GM12801 (cell line): ENCODE measurements around the gene TMPRSS3.

Experiments used
- CTCF ChIP-seq: IDR thresholded peaks from one replicate; pipeline ENCODE4 v1.5.1; 2011; ENCODE audit warnings: control low read depth; ENCODE audit not compliant: insufficient read length; ENCODE audit errors: extremely low read depth

The TMPRSS3 gene

DNA sequence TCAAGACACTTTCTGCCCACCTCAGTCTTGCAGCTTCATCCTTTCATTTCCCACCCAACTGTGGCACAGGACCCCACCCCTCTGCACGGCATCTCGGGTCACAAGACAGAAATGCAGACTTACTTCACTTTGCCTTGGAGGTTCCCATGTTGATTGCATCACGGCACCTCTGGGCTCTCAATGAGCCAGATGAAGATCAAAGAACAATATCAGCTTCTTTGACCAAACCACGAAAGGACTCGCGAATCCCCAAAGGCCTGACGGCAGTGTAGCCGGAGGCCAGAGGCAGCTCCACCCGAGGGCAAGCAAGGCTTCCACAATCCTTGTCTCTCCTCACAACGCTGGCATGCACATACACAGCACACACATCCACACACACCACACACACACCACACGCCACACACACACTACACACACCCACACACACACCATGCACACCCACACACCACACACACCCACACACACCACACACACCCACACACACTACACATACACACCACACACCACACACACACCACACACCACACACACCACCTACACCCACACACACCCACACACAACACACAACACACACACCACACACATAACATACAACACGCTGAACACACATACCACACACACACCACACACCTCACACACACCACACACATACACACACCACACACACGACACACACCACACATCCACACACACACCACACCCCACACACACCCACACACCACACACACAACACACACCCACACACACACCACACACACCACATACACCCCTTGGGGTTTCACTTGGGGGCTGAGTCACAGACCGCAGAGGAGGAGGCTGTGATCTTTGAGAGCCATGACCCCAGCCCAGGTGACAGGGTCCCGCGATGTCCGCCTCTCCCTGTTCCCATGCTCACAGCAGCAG is 43.7 kb upstream of the TMPRSS3 start:
- TF ChIP-seq CTCF, result no peak

GRCh38 chr21:42438316-42439205 is 42.7 kb upstream of the TMPRSS3 start:
- TF ChIP-seq CTCF, result no peak

- no peak for TF ChIP-seq CTCF
These were observed 41.9 kb upstream of the TMPRSS3 start for GRCh38 chr21:42437786-42438185.

GRCh38 chr21:42436914-42437313 is 41.1 kb upstream of the TMPRSS3 start:
- no peak for TF ChIP-seq CTCF

DNA sequence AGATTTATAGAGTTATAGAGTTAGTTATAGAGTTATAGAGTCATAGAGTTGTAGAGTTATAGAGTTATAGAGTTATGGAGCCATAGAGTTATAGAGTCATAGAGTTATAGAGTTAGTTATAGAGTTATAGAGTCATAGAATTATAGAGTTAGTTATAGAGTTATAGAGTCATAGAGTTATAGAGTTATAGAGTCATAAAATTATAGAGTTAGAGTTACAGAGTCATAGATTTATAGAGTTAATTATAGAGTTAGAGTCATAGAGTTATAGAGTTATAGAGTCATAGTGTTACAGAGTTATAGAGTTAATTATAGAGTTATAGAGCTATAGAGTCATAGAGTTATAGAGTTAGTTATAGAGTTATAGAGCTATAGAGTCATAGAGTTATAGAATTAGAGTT is 40.0 kb upstream of the TMPRSS3 start:
- no peak for TF ChIP-seq CTCF

DNA sequence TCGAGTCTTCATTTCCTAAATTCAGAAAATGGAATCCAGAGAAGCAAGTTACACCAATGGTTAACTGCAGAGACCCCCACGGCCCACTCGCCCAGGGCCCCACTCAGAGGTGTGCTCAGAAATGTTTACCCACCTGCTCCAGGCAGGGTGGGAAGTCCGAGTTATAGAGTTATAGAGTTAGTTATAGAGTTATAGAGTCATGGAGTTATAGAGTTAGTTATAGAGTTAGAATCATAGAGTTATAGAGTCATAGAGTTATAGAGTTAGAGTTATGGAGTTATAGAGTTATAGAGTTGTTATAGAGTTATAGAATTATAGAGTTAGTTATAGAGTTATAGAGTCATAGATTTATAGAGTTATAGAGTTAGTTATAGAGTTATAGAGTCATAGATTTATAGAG is 39.5 kb upstream of the TMPRSS3 start:
- TF ChIP-seq CTCF, result no peak

- TF ChIP-seq CTCF, result no peak
These were observed 39.0 kb upstream of the TMPRSS3 start for GRCh38 chr21:42434884-42435283.
